K562 (cell line): ENCODE results near the gene PEX11B. TPM values are rescaled to one million over a fixed set of nuclear protein-coding genes. Genes with fewer than 3 reads are reported as not detected.

Experiments
- ATAC-seq: fragments of 200-7000 bp; cut with Tn5 transposase; 3 replicates; pipeline ENCODE4 v1.9.1; 2020; ENCODE audit warnings: moderate library complexity
- BruUV-seq: library from RNA; stranded (reverse); fragments of 400-500 nt; replicated peaks from 2 replicates; lab custom pipeline; 2021; lab: Mats Ljungman, UMichigan
- CTCF ChIA-PET: fragments of 300-600 bp; formaldehyde crosslinking; extraction: SDS; loops from one replicate; lab custom pipeline; 2021; ENCODE audit warnings: low intra/inter-chr PET ratio; lab: Yijun Ruan, JAX
- POLR2A ChIA-PET: fragments of 300-600, 350-650 bp; sonication (Branson Sonifier 250); formaldehyde crosslinking; extraction: SDS; loops from one replicate; lab custom pipeline; 2021; ENCODE audit warnings: antibody characterized with exemption, inconsistent platforms; lab: Yijun Ruan, JAX
- DNase-seq, 4 experiments: peaks; one replicate each; pipeline versions ENCODE4 v3.0.0 to v3.0.0-alpha.2; 2011 to 2018; ENCODE audit warnings: low spot score in 3 of 4, mixed read lengths in 3 of 4; ENCODE audit errors: extremely low read depth in 1 of 4
- FAIRE-seq: peaks from 2 replicates; lab custom pipeline; 2011; peaks lifted over from hg19 to GRCh38; lab: Jason Lieb, UNC
- H2AFZ ChIP-seq: 2 replicates; pipeline ENCODE4 v1.6.0; 2011; ENCODE audit warnings: low read depth, low read length, control low read depth, inconsistent platforms
- H3K27ac ChIP-seq: fragments of 200-600 bp; 3 replicates; pipeline ENCODE4 v1.8.0; 2011; ENCODE audit warnings: low read depth, mild to moderate bottlenecking, control low read depth, inconsistent platforms, low read length, moderate library complexity, mixed read lengths; ENCODE audit errors: extremely low read depth
- H3K27me3 ChIP-seq, 2 experiments: fragments of 300-600 bp in 1 of 2; 2 replicates in 1 of 2; 3 replicates in 1 of 2; pipeline versions ENCODE4 v1.6.0 to v1.8.0; 2011; ENCODE audit warnings: inconsistent platforms in 2 of 2, low read length in 2 of 2, mild to moderate bottlenecking in 1 of 2, mixed read lengths in 1 of 2, moderate library complexity in 1 of 2; ENCODE audit not compliant: control insufficient read depth in 2 of 2, insufficient read depth in 2 of 2
- H3K36me3 ChIP-seq: fragments of 300-600 bp; 3 replicates; pipeline ENCODE4 v1.8.0; 2011; ENCODE audit warnings: mild to moderate bottlenecking, low read length, inconsistent platforms; ENCODE audit not compliant: control insufficient read depth, insufficient read depth
- H3K4me1 ChIP-seq, 2 experiments: fragments of 200-600 bp in 1 of 2; replicated peaks in 1 of 2; 2 replicates in 1 of 2; 3 replicates in 1 of 2; pipeline versions ENCODE4 v1.5.1 to v1.8.0; 2011; ENCODE audit warnings: inconsistent platforms in 2 of 2, low read length in 2 of 2, mild to moderate bottlenecking in 1 of 2, mixed read lengths in 1 of 2, moderate library complexity in 1 of 2; ENCODE audit not compliant: control insufficient read depth in 2 of 2, insufficient read depth in 2 of 2
- H3K4me2 ChIP-seq: 2 replicates; pipeline ENCODE4 v1.6.1; 2011; ENCODE audit warnings: low read length, control low read depth, inconsistent platforms, mixed read lengths; ENCODE audit not compliant: insufficient read depth
- H3K4me3 ChIP-seq: fragments of 200-600 bp; sonication (generic), shearing (Covaris generic); 2 replicates; pipeline ENCODE4 v1.5.1; 2016; ENCODE audit warnings: control low read depth, inconsistent platforms
- H3K79me2 ChIP-seq: fragments of 200-600 bp; 3 replicates; pipeline ENCODE4 v1.8.0; 2011; ENCODE audit warnings: low read length, inconsistent platforms; ENCODE audit not compliant: control insufficient read depth, insufficient read depth
- H3K9ac ChIP-seq, 2 experiments: 2 replicates each; pipeline versions ENCODE4 v1.6.0 to v1.6.1; 2011; ENCODE audit warnings: low read depth in 2 of 2, low read length in 2 of 2, control low read depth in 1 of 2, inconsistent platforms in 1 of 2, mild to moderate bottlenecking in 1 of 2, mixed read lengths in 1 of 2; ENCODE audit not compliant: insufficient read depth in 1 of 2
- H3K9me1 ChIP-seq: one replicate; pipeline ENCODE4 v1.6.0; 2011; ENCODE audit warnings: inconsistent platforms, mild to moderate bottlenecking, low read length, moderate library complexity; ENCODE audit not compliant: control insufficient read depth, insufficient read depth
- H3K9me3 ChIP-seq: replicated peaks from 2 replicates; pipeline ENCODE4 v1.5.1; 2011; ENCODE audit warnings: low read depth, low read length, inconsistent platforms; ENCODE audit not compliant: control insufficient read depth, insufficient read depth
- H4K20me1 ChIP-seq: replicated peaks from 2 replicates; pipeline ENCODE4 v1.6.1; 2011; ENCODE audit warnings: low read length, inconsistent platforms, mixed read lengths; ENCODE audit not compliant: control insufficient read depth, insufficient read depth
- AFF1 ChIP-seq, 2 experiments: fragments of 450-650 bp; IDR thresholded peaks; 2 replicates each; pipeline ENCODE4 v1.6.1; 2018; ENCODE audit warnings: mild to moderate bottlenecking in 2 of 2, low read depth in 1 of 2; ENCODE audit not compliant: partially characterized antibody in 2 of 2
- NEUROD1 ChIP-seq: fragments of 150-350 bp; IDR thresholded peaks from 2 replicates; pipeline ENCODE4 v1.6.1; 2014; ENCODE audit warnings: borderline replicate concordance, low read length, low read depth; ENCODE audit not compliant: partially characterized antibody
- SRSF7 ChIP-seq: fragments of 200-400 bp; formaldehyde crosslinking; optimal IDR thresholded peaks from 2 replicates; pipeline ENCODE3; 2017; ENCODE audit warnings: mild to moderate bottlenecking, low read depth, low read length
- TCF3 ChIP-seq: sonication (generic); formaldehyde crosslinking; IDR thresholded peaks from 2 replicates; pipeline ENCODE4 v1.4.0; 2020; ENCODE audit warnings: mild to moderate bottlenecking, missing genetic modification reagents
- XRCC5 ChIP-seq: fragments of 200-400 bp; formaldehyde crosslinking; IDR thresholded peaks from 2 replicates; pipeline ENCODE4 v1.6.1; 2017; ENCODE audit warnings: low read depth, mild to moderate bottlenecking, low read length
- ZFP36 ChIP-seq: fragments of 150-350 bp; IDR thresholded peaks from 2 replicates; pipeline ENCODE4 v1.6.1; 2018; ENCODE audit warnings: low read length, low read depth; ENCODE audit not compliant: partially characterized antibody
- ZNF384 ChIP-seq: IDR thresholded peaks from 2 replicates; pipeline ENCODE4 v1.6.1; 2012; ENCODE audit warnings: low read depth, low read length, improper control_type of control experiment
- ZNF584 ChIP-seq: fragments of 200-800 bp; sonication (Bioruptor generic); IDR thresholded peaks from 2 replicates; pipeline ENCODE4 v1.6.1; 2016; ENCODE audit warnings: low read depth, mild to moderate bottlenecking, missing genetic modification characterization, missing compliant biosample characterization
- ZNF780A ChIP-seq: fragments of 250-450 bp; sonication (Bioruptor Pico); IDR thresholded peaks from 2 replicates; pipeline ENCODE4 v1.5.0; 2021; ENCODE audit warnings: mild to moderate bottlenecking
- WGBS: fragments of 100-300 bp; shearing (Covaris generic); methylation state at CpG from one replicate; pipeline ENCODE4 v1.1.6; 2016; ENCODE audit warnings: low coverage, mixed read lengths; ENCODE audit not compliant: insufficient coverage; ENCODE audit errors: missing lambda C conversion rate; 5-methylcytosine and 5-hydroxymethylcytosine counted together
- in situ Hi-C: fragments of 300-500 bp; cut with MboI; formaldehyde crosslinking; loops from 4 replicates; pipeline ENCODE4 v1.15.0; 2018; ENCODE audit warnings: inconsistent platforms, mixed read lengths
- intact Hi-C: fragments of 100-400 bp; cut with micrococcal nuclease; formaldehyde crosslinking; loops from 2 replicates; pipeline ENCODE4 v1.14.2; 2022
- polyA plus RNA-seq, 8 experiments: library from polyadenylated mRNA; depleted of rRNA in 4 of 8; stranded (reverse) in 5 of 8; unstranded in 3 of 8; fragments of >200 nt; fragmentation: Nextera tagmentation in 2 of 8; fragmentation: Illumina TruSeq in 1 of 8; extraction: Ambion mirVana in 2 of 8; extraction: Trizol in 1 of 8; gene quantifications; 2 replicates each; pipeline versions ENCODE4 v1.2.1 to v1.2.3, GENCODE V29; 2011 to 2014; ENCODE audit warnings: inconsistent platforms in 1 of 8, missing spikeins in 1 of 8
- total RNA-seq, 7 experiments: library from RNA; depleted of rRNA in 6 of 7; stranded (reverse); fragments of >200 nt in 6 of 7; fragmentation: Illumina TruSeq in 2 of 7; extraction: Trizol in 2 of 7; gene quantifications; 2 replicates each; pipeline versions ENCODE4 v1.2.1 to v1.2.3, GENCODE V29; 2011 to 2021; ENCODE audit warnings: low replicate concordance in 1 of 7
- TF ChIP-seq, protein P1 (sequence below): fragments of 250-450 bp; sonication (Bioruptor Pico); IDR thresholded peaks from 2 replicates; pipeline ENCODE4 v1.4.0; 2020
- TF ChIP-seq, protein P2 (sequence below), 2 experiments: fragments of 450-650 bp in 1 of 2; sonication (generic) in 1 of 2; formaldehyde crosslinking in 1 of 2; IDR thresholded peaks in 1 of 2; conservative IDR thresholded peaks in 1 of 2; 2 replicates each; pipeline versions ENCODE4 v1.6.1 to v1.8.1; 2016 to 2023; ENCODE audit warnings: mild to moderate bottlenecking in 2 of 2, moderate library complexity in 2 of 2, inconsistent platforms in 1 of 2, missing genetic modification reagents in 1 of 2
- TF ChIP-seq, protein P3 (sequence below): fragments of 250-450 bp; sonication (Bioruptor Pico); IDR thresholded peaks from 2 replicates; pipeline ENCODE4 v1.4.0; 2020; ENCODE audit warnings: borderline replicate concordance

The PEX11B gene
- total and polyA plus RNA-seq, 9 of the 15 experiments (the other 6 are each of a cell fraction or from before 2014, with no cell fraction given) = 13.2 to 60.0 (median 21.7) TPM

DNA sequence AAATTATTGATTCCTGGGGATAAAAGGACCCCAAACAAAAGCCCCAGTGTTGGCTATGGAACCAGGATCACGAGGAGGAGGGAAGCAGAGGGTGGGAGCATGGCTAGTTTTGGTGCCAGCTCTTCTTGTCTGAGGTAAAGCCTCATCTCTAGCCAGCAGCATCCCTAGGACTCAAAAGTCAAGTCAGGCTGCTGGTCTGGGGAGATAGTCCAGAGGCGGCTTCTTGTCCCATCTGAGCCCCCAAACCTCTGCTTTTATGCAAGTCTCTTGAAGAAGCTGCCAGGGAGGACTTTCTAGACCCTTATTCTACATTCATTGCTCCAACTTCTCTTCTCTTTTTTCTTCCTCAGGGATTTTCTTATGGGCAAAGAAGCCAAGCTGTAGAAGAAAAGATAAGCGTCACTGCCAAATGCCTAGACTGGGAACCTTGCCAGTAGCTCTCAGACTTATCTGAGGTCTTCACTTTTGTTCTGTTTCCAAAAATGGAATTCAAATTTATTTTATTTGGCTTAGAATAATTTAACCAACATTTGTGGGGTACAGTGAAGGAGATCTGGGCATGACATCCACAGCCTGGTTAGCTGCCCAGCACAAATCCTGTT is 25.9 kb downstream of the PEX11B start:
- no peaks in the 10 kb centered on the region for H4K20me1 ChIP-seq
- peak overlapping the region; percentile 45 to 85; a peak in 2 of 4 replicates for H3K9ac ChIP-seq
- in situ Hi-C loops (no loop called here), intact Hi-C loops (loop anchor here (1.0 to 2.0 kb wide), 4 partner anchors 18 to 114 kb away; partner anchors contain the start of genes ITGA10 and NUDT17)
- H3K9me1 ChIP-seq = no peaks in the 10 kb centered on the region
- peak overlapping the region; percentile 40; the same call in 2 of the 3 replicates for H3K27ac ChIP-seq
- no peaks in the 10 kb centered on the region for H3K79me2 ChIP-seq
- no peaks in the 10 kb centered on the region for H3K27me3 ChIP-seq
- DNase-seq (peak in 2 of 4 experiments; percentile 46 to 74), FAIRE-seq (peak; percentile 86), ATAC-seq (peak; percentile 55)
- no TSS peak for BruUV-seq
- peaks cover 15 to 28% of the 10 kb centered on the region in 2 experiments for H3K4me1 ChIP-seq
- WGBS = 0% methylated on average over 3 of the region's 3 CpGs
- POLR2A ChIA-PET = interaction anchor here (0.5 to 2.0 kb wide), 15 partner anchors 10 to 159 kb away, joined by 3 to 11 read pairs (median 4); partner anchors contain the start of genes ANKRD34A, PIAS3, POLR3GL and RBM8A
- CTCF ChIA-PET = interaction anchor here (1.3 to 2.6 kb wide), 3 partner anchors 18 to 121 kb away, joined by 3 to 32 read pairs (median 7); no protein-coding TSS in a partner anchor
- no peaks in the 10 kb centered on the region for H3K9me3 ChIP-seq
- H2AFZ ChIP-seq = peak overlapping the region; percentile 93
- H3K4me3 ChIP-seq = peak overlapping the region; percentile 4; the same call in 1 of the 2 replicates
- peak overlapping the region; percentile 72 for H3K4me2 ChIP-seq
- no peaks in the 10 kb centered on the region for H3K36me3 ChIP-seq
- TF ChIP-seq, protein P1, sequence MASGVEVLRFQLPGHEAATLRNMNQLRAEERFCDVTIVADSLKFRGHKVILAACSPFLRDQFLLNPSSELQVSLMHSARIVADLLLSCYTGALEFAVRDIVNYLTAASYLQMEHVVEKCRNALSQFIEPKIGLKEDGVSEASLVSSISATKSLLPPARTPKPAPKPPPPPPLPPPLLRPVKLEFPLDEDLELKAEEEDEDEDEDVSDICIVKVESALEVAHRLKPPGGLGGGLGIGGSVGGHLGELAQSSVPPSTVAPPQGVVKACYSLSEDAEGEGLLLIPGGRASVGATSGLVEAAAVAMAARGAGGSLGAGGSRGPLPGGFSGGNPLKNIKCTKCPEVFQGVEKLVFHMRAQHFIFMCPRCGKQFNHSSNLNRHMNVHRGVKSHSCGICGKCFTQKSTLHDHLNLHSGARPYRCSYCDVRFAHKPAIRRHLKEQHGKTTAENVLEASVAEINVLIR (CRISPR knock-in tag) = no peak
- TF ChIP-seq ZFP36 (no peak), XRCC5 (no peak), ZNF780A (CRISPR knock-in tag) (no peak), SRSF7 (no peak), AFF1 (IDR thresholded peaks at IDR 0.05; ENCODE audit: low read depth in 1 of 2, partially characterized antibody in 2 of 2) (no peak), ZNF584 (no peak), TCF3 (CRISPR knock-in tag) (no peak), ZNF384 (no peak), NEUROD1 (no peak)
- TF ChIP-seq, protein P2, sequence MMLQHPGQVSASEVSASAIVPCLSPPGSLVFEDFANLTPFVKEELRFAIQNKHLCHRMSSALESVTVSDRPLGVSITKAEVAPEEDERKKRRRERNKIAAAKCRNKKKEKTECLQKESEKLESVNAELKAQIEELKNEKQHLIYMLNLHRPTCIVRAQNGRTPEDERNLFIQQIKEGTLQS (IDR thresholded peaks at IDR 0.05) = no peak
- TF ChIP-seq, protein P2 (CRISPR knock-in tag; conservative IDR thresholded peaks at IDR 0.05) = no peak
- TF ChIP-seq, protein P3, sequence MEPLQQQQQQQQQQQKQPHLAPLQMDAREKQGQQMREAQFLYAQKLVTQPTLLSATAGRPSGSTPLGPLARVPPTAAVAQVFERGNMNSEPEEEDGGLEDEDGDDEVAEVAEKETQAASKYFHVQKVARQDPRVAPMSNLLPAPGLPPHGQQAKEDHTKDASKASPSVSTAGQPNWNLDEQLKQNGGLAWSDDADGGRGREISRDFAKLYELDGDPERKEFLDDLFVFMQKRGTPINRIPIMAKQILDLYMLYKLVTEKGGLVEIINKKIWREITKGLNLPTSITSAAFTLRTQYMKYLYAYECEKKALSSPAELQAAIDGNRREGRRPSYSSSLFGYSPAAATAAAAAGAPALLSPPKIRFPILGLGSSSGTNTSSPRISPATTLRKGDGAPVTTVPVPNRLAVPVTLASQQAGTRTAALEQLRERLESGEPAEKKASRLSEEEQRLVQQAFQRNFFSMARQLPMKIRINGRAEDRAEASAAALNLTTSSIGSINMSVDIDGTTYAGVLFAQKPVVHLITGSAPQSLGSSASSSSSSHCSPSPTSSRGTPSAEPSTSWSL (CRISPR knock-in tag) = no peak
